ENCODE data around the gene UPB1. TPM values are rescaled to one million over a fixed set of nuclear protein-coding genes. Genes with fewer than 3 reads are reported as not detected.

Gene UPB1
- total RNA-seq, 1 donor from 2014 or later = 0.21 TPM

- Mint-ChIP-seq H3K4me1 (ENCODE audit: low read depth) (peaks cover 18% of the 10 kb centered on the region), H3K27ac (no peak overlapping the region), H3K9me3 (no peaks in the 10 kb centered on the region), H3K4me3 (no peak overlapping the region), H3K36me3 (ENCODE audit: low read depth) (peaks cover 43% of the 10 kb centered on the region), H3K27me3 (ENCODE audit: insufficient read depth) (no peaks in the 10 kb centered on the region)
- no peak for DNase-seq (ENCODE audit: low spot score)
- intact Hi-C loops (cut with micrococcal nuclease) = no loop called here
These were observed 72.5 kb downstream of the UPB1 start for GRCh38 chr22:24567668-24568067.

DNA sequence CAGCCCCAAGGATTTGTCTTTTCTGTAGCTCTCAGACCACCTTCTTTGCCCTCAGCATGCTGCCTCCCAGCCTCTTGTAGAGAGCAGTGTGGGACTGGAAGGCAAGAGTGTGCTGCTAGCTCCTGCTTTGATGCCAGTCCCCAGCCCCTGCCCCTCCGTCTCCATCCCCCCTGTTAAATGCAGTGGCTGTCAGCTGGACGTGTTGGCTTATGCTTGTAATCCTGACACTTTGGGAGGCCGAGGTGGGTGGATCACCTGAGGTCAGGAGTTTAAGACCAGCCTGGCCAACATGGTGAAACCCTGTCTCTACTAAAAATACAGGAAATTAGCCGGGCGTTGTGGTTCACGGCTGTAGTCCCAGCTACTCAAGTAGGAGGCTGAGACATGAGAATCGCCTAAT lies 76.1 kb downstream of the UPB1 start:
- peaks cover 6% of the 10 kb centered on the region for H3K4me1 Mint-ChIP-seq (ENCODE audit: low read depth)
- intact Hi-C loops (cut with micrococcal nuclease) = no loop called here
- no peaks in the 10 kb centered on the region for H3K9me3 Mint-ChIP-seq
- H3K27ac Mint-ChIP-seq = no peak overlapping the region
- no peak for DNase-seq (ENCODE audit: low spot score)
- H3K36me3 Mint-ChIP-seq (ENCODE audit: low read depth) = peaks cover 48% of the 10 kb centered on the region
- no peaks in the 10 kb centered on the region for H3K27me3 Mint-ChIP-seq (ENCODE audit: insufficient read depth)
- no peak overlapping the region for H3K4me3 Mint-ChIP-seq

DNA sequence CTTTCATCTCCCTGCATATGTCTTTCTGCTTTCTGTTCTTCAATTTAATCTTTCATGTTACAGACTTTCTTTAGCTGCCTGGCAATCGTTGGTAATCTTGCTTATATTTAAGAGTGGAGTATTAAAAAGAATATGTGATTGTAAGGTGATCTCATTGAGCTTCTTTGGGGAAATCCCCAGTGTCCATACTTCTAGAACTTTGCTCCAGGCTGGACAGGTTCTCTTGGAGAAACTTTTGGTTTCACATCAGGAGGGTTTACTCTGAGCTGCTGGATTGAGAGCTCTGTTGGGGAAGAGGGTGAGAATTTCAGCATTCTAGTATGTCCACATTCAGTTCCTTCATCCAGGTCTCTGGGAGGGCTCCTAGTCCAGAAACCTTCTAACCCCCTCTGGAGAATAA lies 81.6 kb downstream of the UPB1 start:
- no peak for DNase-seq (ENCODE audit: low spot score)
- Mint-ChIP-seq H3K36me3 (ENCODE audit: low read depth) (peaks cover 36% of the 10 kb centered on the region), H3K9me3 (no peaks in the 10 kb centered on the region), H3K4me1 (ENCODE audit: low read depth) (no peaks in the 10 kb centered on the region), H3K27ac (no peak overlapping the region), H3K27me3 (ENCODE audit: insufficient read depth) (no peaks in the 10 kb centered on the region), H3K4me3 (no peak overlapping the region)
- intact Hi-C loops (cut with micrococcal nuclease) = no loop called here

Other genes with a start within 250 kb of the UPB1 start
- 40.3 and 40.4 TPM in 2 replicates for gene SPECC1L, start 224.5 kb upstream of the UPB1 start, total RNA-seq
- 27.3 and 27.7 TPM in 2 replicates for gene ADORA2A, start 67.7 kb upstream of the UPB1 start, total RNA-seq
- gene GUCD1, start 59.8 kb downstream of the UPB1 start, total RNA-seq = 117 and 123 TPM in 2 replicates
- 155 and 158 TPM in 2 replicates for gene SNRPD3, start 60.7 kb downstream of the UPB1 start, total RNA-seq
- 2.4 and 2.8 TPM in 2 replicates for gene LRRC75B, start 97.7 kb downstream of the UPB1 start, total RNA-seq
- 52.6 and 61.0 TPM in 2 replicates for gene GGT1, start 107.9 kb downstream of the UPB1 start, total RNA-seq